ENCODE results near the gene LIF. TPM values are rescaled to one million over a fixed set of nuclear protein-coding genes. Genes with fewer than 3 reads are reported as not detected.

The LIF gene
- total RNA-seq, 2 experiments from 2014 or later = 0.06 TPM; not detected in 1

DNA sequence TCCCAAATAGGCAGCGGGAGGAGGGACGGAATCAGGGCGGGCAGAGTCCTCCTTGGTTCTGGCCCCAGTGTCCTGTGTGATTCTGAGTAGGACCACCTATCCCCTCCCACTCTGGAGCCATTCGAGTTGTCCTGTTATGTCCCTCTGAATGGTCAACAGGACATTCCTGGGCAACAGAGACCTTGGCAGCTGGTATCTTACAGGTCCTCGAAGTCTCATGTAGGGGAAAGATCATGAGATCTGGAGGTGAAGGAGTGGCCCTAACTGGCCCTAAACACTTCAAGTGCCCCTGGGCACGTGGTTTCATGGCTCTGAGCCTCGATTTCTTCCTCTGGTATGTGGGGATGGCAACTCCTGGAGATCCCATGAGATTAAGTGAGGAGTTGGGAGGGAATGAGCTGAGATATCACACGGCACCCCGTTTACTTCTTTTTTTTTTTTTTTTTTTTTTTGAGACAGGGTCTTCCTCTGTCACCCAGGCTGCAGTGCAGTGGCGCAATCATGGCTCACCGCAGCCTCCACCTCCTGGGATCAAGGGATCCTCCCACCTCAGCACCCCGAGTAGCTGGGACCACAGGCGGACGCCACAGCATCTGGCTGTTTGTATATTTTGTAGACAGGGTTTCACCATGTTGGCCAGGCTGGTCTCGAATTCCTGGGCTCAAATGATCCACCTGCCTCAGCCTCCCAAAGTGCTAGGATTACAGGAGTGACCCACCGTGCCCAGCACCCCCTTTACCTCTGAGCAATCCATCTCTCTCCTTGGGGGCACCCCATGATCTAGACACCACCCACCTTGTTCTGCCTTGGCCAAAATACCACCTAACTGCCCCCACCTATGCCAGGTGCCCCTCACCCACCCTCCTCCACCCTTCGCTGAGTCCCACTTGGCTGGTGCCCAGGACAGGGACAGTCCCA, 6.8 kb downstream of the LIF start:
- Histone ChIP-seq H3K4me1 (ENCODE audit: insufficient read depth, low read length, poor library complexity, severe bottlenecking) (peaks cover 16% of the 10 kb centered on the region), H3K4me2 (ENCODE audit: low read length) (no peak overlapping the region), H3K36me3 (ENCODE audit: insufficient read depth, low read length) (no peaks in the 10 kb centered on the region), H3K9me2 (ENCODE audit: insufficient read depth, low read length) (no peaks in the 10 kb centered on the region), H4K20me1 (ENCODE audit: insufficient read depth, low read length) (no peaks in the 10 kb centered on the region), H3K79me2 (ENCODE audit: insufficient read depth, low read depth, low read length) (no peaks in the 10 kb centered on the region), H2AFZ (ENCODE audit: low read length) (no peak overlapping the region), H3K27ac (ENCODE audit: low read depth, low read length, poor library complexity, severe bottlenecking) (no peak overlapping the region), H3K4me3 (ENCODE audit: low read depth, low read length, poor library complexity, severe bottlenecking) (no peak overlapping the region), H3K9me3 (ENCODE audit: low read length) (no peaks in the 10 kb centered on the region)
- BruUV-seq (replicated peaks) = no TSS peak
- TF ChIP-seq, protein P1, sequence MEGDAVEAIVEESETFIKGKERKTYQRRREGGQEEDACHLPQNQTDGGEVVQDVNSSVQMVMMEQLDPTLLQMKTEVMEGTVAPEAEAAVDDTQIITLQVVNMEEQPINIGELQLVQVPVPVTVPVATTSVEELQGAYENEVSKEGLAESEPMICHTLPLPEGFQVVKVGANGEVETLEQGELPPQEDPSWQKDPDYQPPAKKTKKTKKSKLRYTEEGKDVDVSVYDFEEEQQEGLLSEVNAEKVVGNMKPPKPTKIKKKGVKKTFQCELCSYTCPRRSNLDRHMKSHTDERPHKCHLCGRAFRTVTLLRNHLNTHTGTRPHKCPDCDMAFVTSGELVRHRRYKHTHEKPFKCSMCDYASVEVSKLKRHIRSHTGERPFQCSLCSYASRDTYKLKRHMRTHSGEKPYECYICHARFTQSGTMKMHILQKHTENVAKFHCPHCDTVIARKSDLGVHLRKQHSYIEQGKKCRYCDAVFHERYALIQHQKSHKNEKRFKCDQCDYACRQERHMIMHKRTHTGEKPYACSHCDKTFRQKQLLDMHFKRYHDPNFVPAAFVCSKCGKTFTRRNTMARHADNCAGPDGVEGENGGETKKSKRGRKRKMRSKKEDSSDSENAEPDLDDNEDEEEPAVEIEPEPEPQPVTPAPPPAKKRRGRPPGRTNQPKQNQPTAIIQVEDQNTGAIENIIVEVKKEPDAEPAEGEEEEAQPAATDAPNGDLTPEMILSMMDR (conservative IDR thresholded peaks at IDR 0.05; ENCODE audit: low read length) = no peak
- no peak for TF ChIP-seq EZH2phosphoT487 (IDR thresholded peaks at IDR 0.05; ENCODE audit: borderline replicate concordance, low read depth, low read length)
- intact Hi-C loops (cut with micrococcal nuclease; ENCODE audit: unreplicated experiment) = no loop called here
- ChIA-PET CTCF (ENCODE audit: unreplicated experiment) (no interaction called here), POLR2A (interaction anchor here (0.6 kb wide), 1 partner anchor 35 kb away, joined by 3 read pairs; no protein-coding TSS in a partner anchor)
- no peak for DNase-seq (ENCODE audit: low spot score)

DNA sequence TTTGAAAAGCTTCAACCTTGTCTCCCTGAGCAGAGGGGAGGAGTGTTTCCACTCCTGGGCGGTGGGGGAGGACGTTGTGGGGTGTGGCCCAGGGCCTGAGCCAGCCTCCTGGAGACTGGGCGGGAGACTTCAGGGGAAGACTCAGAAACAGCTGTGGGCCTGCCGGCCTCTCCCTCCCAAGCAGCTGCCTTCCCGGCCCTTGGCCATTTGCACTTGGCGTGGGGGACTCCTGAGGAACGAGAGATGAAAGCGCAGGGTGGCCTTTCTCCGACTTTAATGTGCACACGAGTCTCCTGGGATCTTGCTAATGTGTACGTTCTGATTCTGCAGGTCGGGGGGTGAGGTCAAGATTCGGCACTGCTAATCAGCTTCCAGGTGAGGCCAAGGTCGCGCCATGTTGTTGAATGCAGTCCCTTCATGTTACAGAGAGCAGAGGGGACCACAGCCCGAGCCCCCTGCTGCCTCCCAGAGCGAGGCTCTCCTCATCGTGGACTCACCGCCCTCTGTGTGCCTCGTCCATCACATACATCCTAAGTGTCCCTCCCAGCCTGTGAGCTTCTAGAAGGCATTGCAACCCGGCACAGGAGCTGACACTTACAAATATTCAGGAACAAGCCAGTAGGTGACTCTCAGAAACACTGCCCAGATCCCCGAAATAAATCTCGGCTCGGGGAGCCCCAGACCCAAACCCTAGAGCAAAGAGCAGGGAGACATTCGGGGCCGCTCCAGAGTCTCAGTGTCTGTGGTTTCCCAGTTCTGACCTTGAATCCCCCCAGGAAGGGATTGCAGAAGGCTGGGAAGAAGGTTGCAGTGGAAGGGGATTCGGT, 7.7 kb downstream of the LIF start:
- ChIA-PET CTCF (ENCODE audit: unreplicated experiment) (no interaction called here), POLR2A (interaction anchor here (0.6 kb wide), 1 partner anchor 34 kb away, joined by 3 read pairs; no protein-coding TSS in a partner anchor)
- Histone ChIP-seq H3K79me2 (ENCODE audit: insufficient read depth, low read depth, low read length) (no peaks in the 10 kb centered on the region), H2AFZ (ENCODE audit: low read length) (no peak overlapping the region), H3K9me3 (ENCODE audit: low read length) (no peaks in the 10 kb centered on the region), H3K4me2 (ENCODE audit: low read length) (no peak overlapping the region), H3K9me2 (ENCODE audit: insufficient read depth, low read length) (no peaks in the 10 kb centered on the region), H3K36me3 (ENCODE audit: insufficient read depth, low read length) (no peaks in the 10 kb centered on the region), H3K4me1 (ENCODE audit: insufficient read depth, low read length, poor library complexity, severe bottlenecking) (peaks cover 16% of the 10 kb centered on the region), H3K27ac (ENCODE audit: low read depth, low read length, poor library complexity, severe bottlenecking) (no peak overlapping the region), H4K20me1 (ENCODE audit: insufficient read depth, low read length) (no peaks in the 10 kb centered on the region), H3K4me3 (ENCODE audit: low read depth, low read length, poor library complexity, severe bottlenecking) (no peak overlapping the region)
- TF ChIP-seq EZH2phosphoT487 (IDR thresholded peaks at IDR 0.05; ENCODE audit: borderline replicate concordance, low read depth, low read length) = no peak
- TF ChIP-seq, protein P1 (conservative IDR thresholded peaks at IDR 0.05; ENCODE audit: low read length) = no peak
- no peak for DNase-seq (ENCODE audit: low spot score)
- intact Hi-C loops (cut with micrococcal nuclease; ENCODE audit: unreplicated experiment) = no loop called here
- no TSS peak for BruUV-seq (replicated peaks)

Data from OCI-LY7 (cell line).